GM19351 (cell line): ENCODE results near the gene TTI1.

Source experiments
- ATAC-seq: cut with Tn5 transposase; IDR thresholded peaks from one replicate; pipeline ENCODE4 v1.9.1; 2021; ENCODE audit warnings: mild to moderate bottlenecking, moderate library complexity; ENCODE audit not compliant: unreplicated experiment

The TTI1 gene

DNA sequence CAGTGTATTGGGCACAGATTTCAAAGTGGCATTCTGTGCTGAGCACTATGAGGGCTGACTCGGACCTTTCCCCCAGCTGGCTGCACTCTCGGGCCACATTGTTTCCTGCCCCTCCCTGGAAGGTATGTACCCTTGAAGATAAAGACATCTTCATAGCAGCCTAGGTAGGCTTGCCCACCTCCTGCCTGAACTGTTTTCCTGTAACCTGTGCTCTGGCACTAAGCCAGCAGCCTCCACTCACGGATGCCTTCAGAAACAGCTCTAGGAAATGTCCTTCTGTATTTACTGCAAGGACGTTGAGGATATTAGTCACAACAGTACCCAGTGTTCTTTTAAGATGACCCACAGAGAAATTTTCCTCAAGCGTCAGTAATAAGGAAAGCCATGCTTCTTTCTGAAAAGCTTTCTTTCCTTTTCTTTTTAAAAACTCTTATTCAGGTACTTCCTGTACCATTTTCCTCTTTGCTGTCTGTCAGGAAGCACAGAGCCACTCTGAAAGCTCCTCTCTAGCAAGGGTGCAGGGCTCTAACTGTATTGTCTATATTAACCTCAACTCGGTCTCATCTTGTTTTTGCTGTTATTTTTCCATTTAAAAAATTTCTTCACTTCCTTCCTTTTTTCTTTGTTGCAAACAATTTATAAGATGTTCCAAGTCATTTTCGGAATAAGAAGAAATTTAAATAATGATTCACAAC, 43.5 kb downstream of the TTI1 start:
- ATAC-seq: no peak

DNA sequence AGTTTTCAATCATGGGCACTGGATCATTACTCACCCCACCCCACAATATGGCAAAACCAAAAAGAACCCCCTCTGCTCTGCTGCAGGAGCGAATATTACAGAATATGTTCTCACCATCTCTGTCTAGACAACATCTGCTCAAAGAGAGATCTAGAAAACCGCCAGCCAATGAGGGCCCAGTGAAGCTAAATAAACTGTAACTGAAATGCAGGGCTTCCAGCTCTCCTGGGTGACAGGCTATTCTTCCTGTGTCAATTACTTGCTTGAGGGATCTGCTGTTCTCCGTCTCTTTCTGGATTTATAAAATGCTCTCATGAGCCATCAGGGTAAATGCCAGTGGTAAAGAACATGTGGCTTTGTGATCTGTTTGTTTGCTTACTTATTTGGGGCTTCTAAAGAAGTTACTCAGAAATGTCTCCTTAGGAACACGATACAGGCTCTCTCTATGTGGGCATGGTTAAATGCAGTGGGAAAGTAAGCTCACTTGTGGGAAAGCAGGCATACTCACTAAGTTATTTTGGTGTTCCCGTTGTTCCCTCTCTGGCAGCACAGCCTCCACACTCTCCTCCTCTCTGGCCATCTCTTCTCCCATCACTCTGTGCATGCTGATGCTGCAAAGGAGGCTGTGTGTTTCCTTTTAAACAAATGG, 44.8 kb downstream of the TTI1 start:
- ATAC-seq: no peak

DNA sequence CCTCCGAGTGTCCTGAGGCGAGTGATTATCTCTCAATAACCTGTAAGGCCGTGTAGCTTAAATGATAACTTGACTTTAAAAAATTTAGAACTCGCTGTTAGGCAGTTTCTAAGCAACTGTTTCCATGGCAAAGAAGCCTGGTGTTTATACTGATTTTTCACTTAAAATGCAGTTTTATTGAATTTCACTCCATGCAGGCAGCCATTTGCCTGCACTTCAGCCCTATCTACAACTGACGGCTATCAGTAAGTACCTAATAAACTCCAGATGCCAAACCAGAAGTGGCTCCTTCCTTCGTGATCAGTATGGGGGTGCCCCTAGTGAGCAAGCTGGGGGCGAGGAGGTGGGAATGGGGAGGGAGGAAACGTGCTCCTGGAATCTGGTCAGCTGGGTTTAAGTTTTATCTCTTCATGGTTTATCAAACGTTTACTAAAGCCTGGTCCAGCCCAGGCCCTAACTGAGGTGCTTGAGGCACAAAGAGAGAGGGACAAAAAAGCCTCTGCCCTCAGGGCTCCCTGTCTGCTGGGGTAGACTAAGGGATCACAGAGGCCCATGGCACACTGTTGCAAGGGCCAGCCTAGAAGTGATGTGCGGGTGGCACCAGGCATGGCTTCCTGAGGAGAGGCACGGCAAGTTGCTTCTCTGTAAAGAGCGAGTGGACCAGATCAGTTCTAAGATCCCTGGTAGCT, 45.5 kb downstream of the TTI1 start:
- ATAC-seq: no peak

DNA sequence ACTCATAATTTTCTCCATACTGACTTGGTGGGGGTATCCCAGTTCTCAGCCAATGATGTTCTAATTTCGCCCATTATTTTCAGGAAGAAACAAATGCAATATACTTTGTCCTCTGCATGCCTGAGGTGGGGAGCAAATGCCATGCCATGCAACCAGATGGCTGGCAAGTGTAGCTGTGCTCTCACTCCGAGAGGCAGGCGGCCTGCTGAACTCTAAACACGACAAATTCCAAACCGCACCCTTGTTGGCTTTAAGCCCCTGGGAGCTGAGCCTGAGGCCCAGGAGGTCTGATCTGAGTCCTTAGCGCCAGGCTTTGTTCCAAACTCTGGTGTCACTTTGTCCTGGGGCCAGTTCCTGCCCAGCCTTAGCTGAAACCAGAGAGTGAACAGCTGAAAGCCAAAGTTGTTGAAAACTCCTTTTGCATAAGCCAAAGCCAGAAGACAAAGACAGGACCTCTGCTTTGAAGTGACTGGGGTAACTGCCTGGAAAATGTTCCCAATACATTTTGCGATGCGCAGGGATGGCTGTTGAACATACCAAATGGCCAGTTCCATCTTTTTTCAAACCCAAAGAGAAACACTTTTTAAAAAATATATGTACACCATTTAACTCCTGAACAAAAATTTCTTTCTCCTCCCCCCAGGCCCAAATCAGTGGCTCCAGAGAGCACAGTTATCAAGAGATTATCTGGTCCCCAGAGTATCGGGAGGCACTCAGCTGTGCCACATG, 46.2 kb downstream of the TTI1 start:
- no peak for ATAC-seq

DNA sequence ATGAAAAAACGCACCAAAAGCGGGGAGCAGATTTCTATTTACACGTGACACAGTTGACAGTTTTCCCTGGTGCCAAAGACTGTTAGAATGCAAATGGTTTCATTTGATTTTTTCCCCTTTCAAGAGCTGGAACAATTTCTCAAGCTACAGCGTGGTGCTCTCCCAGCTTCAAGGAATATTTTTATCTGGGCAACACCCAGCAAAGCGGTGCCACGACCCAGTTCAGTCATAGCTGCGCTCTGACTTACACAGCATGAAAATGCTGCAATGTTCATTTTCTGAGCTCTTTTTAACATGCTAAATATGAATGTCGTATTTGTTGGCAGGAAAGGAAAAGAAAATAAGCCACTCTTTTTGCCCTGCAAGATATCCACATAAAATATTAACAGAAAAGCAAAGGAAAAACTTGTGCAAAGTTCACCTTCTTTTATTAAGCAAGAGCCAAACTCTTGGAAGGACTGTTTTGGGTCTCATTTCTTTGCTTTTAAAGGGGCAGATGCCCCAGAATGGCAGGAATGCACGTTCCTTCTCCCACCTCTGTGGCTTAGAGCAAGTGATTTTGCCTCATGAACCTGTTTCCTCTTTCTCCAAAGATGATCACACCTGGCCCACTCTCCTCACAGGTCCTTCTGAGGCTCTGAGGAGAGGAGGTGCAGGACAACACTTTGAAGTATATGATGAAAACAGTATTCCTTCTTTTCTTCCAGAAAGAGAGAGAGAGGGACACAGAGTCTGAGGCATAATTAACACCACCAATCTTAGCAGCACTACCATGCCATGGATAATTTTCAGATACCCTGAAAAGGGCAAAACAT, 47.0 kb downstream of the TTI1 start:
- ATAC-seq: no peak

DNA sequence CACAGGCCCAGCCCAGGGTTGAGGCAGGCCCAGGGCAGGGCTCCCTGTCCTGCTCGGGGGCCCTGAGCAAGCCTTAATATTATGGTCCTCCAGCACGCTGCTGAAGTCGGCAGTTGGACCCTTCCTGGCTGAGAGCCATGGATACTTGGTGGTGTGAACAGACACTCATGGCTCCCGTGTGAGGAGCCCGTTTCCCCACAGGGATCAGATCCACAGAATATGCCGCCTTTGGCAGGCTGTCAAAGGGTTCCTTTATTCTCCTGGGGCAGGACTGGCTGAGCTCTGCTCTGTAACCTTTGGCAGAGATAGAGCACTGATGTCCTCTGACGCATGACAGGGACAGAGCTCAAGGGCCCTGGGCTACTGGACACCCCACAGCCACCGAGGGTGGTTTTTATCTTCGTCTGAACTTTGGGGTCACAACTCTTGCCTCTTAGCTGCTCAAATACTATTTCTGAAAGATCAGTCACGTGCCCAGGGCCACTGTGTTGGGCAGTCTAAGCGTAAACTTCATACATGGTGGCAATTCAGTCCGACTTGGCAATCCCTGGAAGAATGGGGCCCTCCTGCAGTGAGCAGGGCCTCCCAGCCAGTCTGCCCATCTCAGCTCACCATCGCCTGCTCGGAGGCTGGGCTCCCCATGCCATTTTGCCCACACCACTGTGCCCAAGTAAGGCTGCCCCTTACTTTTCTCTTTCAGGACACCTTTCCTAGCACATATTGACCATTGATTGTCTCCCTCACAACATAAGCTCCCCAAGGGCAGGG, 49.1 kb downstream of the TTI1 start:
- ATAC-seq: no peak

DNA sequence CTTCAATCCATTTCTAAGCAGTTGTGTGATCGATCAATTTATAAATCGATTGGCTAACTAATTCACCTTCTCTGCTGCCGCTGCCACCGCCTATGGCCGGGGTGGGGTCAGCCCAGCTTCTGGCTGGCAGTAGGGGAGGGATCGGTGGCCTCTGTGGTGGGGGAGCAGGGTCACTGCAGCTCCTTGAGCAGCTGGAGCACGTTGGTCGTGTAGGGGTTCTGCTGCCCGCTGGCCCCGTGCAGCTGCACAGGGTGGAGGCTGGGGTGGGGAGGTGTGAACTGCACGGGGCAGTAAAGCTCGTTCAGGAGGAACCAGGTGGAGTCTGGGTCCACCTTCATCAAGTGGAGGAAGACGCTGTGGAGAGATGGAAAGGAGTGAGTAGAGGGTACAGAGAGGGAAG, 50.0 kb downstream of the TTI1 start:
- no peak for ATAC-seq

DNA sequence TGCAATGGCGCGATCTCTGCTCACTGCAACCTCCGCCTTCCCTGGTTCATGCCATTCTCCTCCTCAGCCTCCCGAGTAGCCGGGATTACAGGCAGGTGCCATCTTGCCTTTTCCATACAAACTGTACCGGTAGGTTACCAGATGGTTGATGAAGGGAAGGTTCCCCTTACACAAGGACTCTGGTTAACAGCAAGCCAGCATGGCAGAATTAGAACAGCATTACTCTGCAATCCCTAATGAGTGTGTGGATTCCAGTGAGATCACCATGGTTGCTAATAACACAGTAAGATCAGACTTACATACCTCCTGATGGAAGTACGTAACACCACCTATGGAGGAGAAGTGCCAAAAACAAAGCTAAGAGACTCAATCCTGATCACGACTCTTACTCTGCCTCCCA, 51.7 kb downstream of the TTI1 start:
- no peak for ATAC-seq

DNA sequence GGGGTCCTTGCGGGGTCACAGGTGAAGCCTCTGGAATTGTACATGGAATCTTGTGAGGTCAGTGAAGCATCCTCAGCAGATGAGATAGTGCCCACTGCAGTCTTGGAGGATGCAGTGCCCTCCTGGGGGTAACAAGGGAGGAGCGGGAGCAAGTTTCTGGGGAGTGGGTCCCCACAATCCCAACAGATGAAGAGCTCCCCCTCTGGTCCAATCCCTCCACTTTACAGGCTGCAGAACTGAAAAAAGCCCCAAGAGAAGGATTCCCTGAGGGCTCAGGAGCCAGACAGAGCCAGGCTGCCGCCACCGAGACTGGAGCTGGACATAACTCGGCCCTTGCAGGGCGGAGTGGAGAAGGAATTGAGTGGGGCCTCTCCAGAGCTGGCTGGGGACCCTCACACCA, 52.4 kb downstream of the TTI1 start:
- ATAC-seq: no peak

DNA sequence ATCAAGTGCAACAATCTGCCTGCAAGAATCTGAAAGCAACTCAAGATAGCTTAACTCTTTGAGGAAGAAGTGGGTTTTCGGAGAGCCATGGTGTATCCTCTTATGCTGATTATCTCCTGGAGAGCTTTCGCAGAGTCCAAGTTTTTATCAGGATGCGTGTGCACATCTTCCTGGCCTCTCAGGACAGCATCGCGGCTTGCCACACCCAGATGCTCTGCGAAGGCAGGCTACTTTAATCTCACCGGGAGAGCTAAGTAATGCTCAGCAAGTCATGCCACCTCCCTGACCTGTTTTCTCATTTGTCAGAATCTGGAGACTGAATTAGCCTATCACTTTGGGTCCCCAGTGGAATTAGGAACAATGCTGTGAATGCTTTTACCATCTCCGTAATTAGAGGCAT, 52.9 kb downstream of the TTI1 start:
- no peak for ATAC-seq

DNA sequence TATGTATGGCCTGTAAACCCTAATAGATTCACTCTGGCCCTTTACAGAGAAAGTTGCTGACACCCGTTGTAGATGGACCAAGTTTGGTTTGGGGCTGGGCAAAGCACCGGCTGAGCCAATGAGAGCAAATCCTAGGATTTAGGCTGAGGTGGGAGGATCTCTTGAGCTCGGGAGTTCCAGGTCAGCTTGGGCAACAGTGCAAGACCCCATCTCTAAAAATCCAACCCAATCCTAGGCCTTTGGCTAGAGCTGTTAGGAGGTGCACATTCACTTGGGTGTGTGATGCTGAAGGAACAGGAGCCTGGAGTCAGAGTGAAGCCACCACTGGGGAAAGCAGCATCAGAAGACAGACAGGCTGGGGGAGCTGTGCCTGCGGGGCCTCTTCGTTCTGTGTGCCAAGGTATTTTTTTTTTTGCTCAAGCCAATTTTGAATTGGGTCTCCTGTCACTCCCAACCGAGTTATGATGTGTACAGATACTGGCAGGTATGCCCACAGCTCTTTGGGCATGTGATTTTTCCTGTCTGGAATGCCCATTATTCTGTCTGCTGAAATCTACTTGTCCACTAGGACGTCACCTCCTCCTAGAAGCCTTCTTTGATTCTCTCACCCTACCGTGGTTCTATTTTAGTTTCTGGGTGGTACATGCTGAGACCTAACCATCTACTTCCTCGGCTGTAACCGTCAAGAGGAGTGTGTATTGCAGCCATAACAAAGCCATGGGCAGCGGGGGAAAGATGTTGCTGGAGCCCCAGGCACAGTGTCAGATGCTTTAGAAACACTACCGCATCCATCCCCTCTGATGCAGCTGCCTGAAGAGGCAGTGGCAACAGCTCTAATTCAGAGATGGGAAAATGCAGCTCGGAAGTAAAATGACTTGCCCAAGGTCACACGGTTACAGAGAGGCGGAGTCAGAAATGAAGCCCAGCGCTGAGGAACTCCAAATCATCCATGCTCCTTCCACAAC, 54.0 kb downstream of the TTI1 start:
- no peak for ATAC-seq

DNA sequence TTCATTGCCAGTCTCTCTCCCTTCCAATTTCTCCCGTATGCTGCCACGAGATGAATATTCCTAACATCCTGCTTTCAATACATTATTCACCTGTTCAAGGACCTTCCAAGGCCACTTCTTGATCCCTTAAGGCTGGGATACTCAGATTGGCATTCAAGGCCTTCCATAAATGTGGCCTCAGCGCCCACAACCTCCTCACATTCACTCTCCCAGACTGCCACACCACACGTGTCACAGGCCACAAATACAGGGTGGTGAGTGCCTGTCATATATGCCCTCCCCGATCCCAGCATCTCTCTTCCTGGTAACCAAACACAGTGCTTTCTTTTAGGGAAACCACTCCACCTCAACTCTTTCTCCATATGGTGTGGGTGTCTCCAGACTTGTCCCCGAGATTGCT, 55.5 kb downstream of the TTI1 start:
- ATAC-seq: no peak

DNA sequence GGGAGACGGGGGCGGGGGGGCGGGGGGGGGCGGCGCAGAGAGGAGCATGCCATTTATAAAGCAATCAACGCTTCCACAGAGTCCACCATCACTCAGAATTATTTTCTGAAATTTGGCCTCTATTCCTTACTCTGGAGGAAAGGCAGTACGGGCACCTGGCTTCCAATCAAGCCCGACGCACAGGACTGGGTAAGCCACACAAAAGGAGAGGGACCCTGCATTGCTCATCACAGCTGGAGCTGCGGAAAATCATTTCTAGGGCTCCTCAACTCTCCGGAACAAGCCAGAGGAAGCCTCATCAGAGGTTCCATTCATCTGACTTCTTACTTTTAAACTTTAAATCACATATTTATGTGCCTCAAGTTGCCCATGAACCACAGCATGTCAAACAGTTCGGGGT, 55.9 kb downstream of the TTI1 start:
- ATAC-seq: no peak

DNA sequence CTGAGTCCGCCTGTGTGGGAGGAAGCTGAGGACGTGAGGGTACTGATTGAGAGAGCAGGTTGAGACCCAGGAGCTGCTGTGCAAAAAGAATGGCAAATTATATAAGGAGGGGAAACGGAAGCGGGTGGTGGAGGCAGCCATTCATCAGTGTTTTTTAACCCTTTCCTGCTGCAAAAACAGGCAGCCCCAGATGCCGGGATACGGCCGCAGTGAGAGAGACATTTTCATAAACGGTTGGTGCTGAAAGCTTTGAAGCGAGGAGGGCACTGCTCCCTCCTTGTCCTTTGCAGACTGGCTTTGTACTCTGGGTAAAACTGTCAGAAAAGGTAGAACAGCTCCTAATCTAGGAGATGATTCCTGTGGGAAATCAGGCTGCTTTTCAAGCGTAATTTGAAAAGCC, 56.4 kb downstream of the TTI1 start:
- no peak for ATAC-seq

DNA sequence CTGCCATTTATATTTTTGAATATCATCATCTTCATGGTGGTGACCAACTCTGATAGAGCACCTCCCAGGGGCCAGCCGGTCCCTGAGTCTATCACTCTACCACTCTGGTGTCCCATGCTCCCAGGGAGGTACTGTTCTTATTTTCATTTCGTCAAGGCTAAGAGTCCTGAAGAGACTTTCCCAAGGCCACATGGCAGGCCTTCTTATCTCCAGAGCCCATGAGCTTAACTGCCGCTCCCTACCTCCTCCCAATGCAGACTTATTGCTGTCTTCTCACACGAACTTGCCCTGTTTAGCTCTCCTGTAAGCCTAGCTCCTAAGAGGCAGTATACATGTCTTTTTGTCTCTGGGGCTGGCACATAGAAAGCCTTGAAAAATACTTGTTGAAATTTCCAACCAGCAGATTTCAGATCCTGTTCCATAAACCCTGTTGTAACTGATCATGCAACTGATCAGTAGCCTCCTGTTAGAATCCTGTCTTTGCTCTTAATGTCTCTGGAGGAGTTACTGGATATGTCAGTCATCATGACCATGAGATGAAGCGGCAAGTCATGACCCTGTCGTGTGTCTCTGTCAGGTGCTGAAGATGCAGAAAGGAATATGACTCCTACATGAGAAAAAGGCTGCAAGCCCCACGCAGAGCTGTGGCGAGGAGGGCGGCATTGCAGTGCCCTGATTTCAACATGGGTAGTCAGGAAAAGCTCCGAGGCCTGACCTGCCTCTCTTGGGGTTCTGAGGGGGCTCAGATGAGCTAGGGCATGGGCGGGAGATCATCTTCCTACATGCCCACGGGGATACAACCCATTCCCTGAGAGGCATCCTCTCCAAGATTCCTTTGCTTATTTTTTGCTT, 60.0 kb downstream of the TTI1 start:
- no peak for ATAC-seq

DNA sequence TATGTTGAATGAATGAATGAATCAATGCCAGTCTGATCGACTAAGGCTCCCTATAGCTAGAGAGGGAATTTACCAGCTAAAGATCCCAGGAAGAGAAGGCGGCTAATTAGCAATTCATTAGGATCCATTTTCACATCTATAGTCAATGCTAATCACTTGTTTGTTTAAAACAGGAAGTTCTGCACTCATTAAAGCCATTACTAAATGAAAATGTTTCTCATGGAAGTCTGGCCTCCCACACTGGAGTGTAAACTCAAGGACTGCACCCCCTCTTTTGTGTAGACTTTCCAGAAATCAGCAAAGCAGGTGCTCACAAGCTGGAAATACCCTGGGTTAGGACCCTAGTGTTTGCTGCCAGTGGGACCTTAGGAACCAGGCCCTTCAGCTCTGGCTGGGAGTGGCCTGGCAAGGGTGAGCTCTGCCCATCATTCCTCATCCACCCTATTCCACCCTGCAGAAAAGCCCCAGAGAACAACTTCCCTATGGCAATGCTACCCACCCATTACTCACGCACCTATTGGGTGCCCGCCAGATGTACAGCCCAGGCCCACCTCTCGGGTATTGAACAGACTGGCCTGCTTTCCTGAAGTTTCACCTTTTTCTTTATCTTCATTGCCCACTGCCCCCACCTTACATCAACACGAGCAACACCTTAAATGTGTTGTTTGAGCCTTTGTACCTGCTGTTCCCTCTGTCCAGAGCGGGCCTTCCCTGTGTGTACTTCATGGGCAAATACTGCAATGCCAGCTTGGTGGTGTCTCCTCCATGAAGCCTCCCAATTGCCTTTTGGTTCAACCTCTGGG, 60.8 kb downstream of the TTI1 start:
- no peak for ATAC-seq

DNA sequence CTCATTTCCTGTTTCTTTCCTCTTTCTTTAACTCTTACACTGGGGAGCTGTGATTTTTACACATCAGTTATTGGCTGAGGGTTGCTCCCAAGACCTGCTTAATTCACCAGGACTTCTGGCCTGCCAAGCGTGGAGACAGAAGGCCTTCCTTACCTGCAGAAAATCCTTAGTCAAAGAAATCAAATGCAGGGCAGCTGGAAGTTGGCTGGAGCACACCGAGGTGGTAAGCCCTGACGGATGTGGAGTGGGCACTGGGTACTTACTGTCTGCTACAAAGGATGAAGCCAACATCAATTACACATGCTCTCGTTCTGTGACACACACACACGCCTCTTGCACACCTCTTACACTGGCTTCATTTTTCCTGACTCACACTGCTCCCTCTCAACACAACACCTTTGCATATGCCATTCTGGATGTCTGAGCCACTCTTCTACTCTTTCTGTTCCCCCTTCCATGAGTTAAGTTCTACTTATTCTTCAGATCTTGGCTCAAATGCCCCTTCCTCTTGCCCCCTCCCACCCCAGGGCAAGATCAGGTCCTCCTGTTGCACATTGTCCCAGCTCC, 61.6 kb downstream of the TTI1 start:
- no peak for ATAC-seq
